Uterus (tissue), 2 donors: ENCODE data around the gene HYDIN.
"Not testable (repeated sequence)": the region's sequence is repeated elsewhere in the genome, so short reads cannot be mapped to it uniquely, and the experiment has no call there.

Experiments used
- CTCF ChIP-seq, 4 experiments: fragments of 200-600 bp in 2 of 4; fragments of 450-650 bp in 2 of 4; sonication (generic) in 2 of 4; IDR thresholded peaks; one replicate each; pipeline ENCODE4 v1.5.1; 2016 to 2019; ENCODE audit warnings: antibody characterized with exemption in 4 of 4, mild to moderate bottlenecking in 2 of 4, moderate library complexity in 1 of 4
- POLR2A ChIP-seq, 2 donors: fragments of 450-650 bp; IDR thresholded peaks; one replicate each; pipeline ENCODE4 v1.6.1; 2016; ENCODE audit warnings: antibody characterized with exemption in 2 of 2, mild to moderate bottlenecking in 1 of 2, moderate library complexity in 1 of 2

GRCh38 chr16:70877895-70878294 lies 352.6 kb downstream of the HYDIN start:
- TF ChIP-seq CTCF, POLR2A (IDR thresholded peaks at IDR 0.05): not testable (repeated sequence)
